Measurements from ENCODE around the gene IHH. TPM values are rescaled to one million over a fixed set of nuclear protein-coding genes. Genes with fewer than 3 reads are reported as not detected.

Gene IHH
- polyA plus RNA-seq, 3 donors: not detected

GRCh38 chr2:219059725-219060682 is 717 bp downstream of the IHH start:
- H3K9me3 Mint-ChIP-seq: peaks cover 0 to 31% (median 4%) of the 10 kb centered on the region in 7 donors
- no peak overlapping the region for H3K27ac ChIP-seq (ENCODE audit: low read depth in 1 of 2, low read length in 2 of 2)
- no peak overlapping the region for H3K4me3 ChIP-seq (replicated peaks in 1 of 3; ENCODE audit: low read depth in 2 of 3, low read length in 3 of 3)
- peaks cover 17% of the 10 kb centered on the region for H3K4me1 Mint-ChIP-seq
- 5% methylated on average over 76 of the region's 81 CpGs for WGBS (ENCODE audit: insufficient coverage)
- no peaks in the 10 kb centered on the region for H4K20me1 ChIP-seq (ENCODE audit: insufficient read depth, low read length)
- no peaks in the 10 kb centered on the region for H3K79me2 ChIP-seq (ENCODE audit: insufficient read depth, low read length)
- intact Hi-C loops (cut with micrococcal nuclease): loop anchor here (2.0 to 10.0 kb wide), 5 partner anchors 57 to 245 kb away; partner anchors contain the start of gene PTPRN (in 1 of the 2)
- TF ChIP-seq, protein P1, sequence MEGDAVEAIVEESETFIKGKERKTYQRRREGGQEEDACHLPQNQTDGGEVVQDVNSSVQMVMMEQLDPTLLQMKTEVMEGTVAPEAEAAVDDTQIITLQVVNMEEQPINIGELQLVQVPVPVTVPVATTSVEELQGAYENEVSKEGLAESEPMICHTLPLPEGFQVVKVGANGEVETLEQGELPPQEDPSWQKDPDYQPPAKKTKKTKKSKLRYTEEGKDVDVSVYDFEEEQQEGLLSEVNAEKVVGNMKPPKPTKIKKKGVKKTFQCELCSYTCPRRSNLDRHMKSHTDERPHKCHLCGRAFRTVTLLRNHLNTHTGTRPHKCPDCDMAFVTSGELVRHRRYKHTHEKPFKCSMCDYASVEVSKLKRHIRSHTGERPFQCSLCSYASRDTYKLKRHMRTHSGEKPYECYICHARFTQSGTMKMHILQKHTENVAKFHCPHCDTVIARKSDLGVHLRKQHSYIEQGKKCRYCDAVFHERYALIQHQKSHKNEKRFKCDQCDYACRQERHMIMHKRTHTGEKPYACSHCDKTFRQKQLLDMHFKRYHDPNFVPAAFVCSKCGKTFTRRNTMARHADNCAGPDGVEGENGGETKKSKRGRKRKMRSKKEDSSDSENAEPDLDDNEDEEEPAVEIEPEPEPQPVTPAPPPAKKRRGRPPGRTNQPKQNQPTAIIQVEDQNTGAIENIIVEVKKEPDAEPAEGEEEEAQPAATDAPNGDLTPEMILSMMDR (IDR thresholded peaks at IDR 0.05): no peak
- H3K27me3 Mint-ChIP-seq (ENCODE audit: low read depth in 3 of 3): peaks cover 78 to 94% (median 84%) of the 10 kb centered on the region in 3 donors
- no peak overlapping the region for H3K4me2 ChIP-seq (replicated peaks; ENCODE audit: extremely low read depth, low read length, poor library complexity, severe bottlenecking)
- H3K9ac ChIP-seq (ENCODE audit: insufficient read depth, low read length, poor library complexity, severe bottlenecking): no peak overlapping the region
- no peak overlapping the region for H2AFZ ChIP-seq (ENCODE audit: insufficient read depth, low read depth, low read length, poor library complexity, severe bottlenecking)
- H3K27ac Mint-ChIP-seq: no peak overlapping the region
- H3K9me3 ChIP-seq (replicated peaks in 1 of 2; ENCODE audit: control insufficient read depth in 1 of 2, insufficient read depth in 1 of 2, low read length in 2 of 2): peaks cover 0 to 28% of the 10 kb centered on the region in 2 donors
- DNase-seq: no peak
- H3K36me3 ChIP-seq (replicated peaks in 1 of 2; ENCODE audit: control insufficient read depth in 1 of 2, insufficient read depth in 2 of 2, low read length in 2 of 2): no peaks in the 10 kb centered on the region
- peaks cover 70 to 90% of the 10 kb centered on the region in 2 donors for H3K27me3 ChIP-seq (ENCODE audit: control insufficient read depth in 2 of 2, insufficient read depth in 2 of 2, low read length in 2 of 2)
- H3K36me3 Mint-ChIP-seq: peaks cover 0 to 7% of the 10 kb centered on the region in 2 donors
- peak overlapping the region; percentile 47 to 81 for H3K4me3 Mint-ChIP-seq
- peaks cover 9 to 15% of the 10 kb centered on the region in 2 donors for H3K4me1 ChIP-seq (ENCODE audit: control insufficient read depth in 1 of 2, insufficient read depth in 2 of 2, low read length in 2 of 2)

- Histone ChIP-seq H3K9ac (ENCODE audit: insufficient read depth, low read length, poor library complexity, severe bottlenecking) (no peak overlapping the region), H3K4me2 (replicated peaks; ENCODE audit: extremely low read depth, low read length, poor library complexity, severe bottlenecking) (no peak overlapping the region), H3K79me2 (ENCODE audit: insufficient read depth, low read length) (no peaks in the 10 kb centered on the region), H3K4me3 (replicated peaks in 1 of 3; ENCODE audit: low read depth in 2 of 3, low read length in 3 of 3) (no peak overlapping the region), H3K27me3 (ENCODE audit: control insufficient read depth in 2 of 2, insufficient read depth in 2 of 2, low read length in 2 of 2) (peaks cover 64 to 88% of the 10 kb centered on the region in 2 donors), H3K4me1 (ENCODE audit: control insufficient read depth in 1 of 2, insufficient read depth in 2 of 2, low read length in 2 of 2) (peaks cover 9 to 15% of the 10 kb centered on the region in 2 donors), H4K20me1 (ENCODE audit: insufficient read depth, low read length) (no peaks in the 10 kb centered on the region), H3K36me3 (replicated peaks in 1 of 2; ENCODE audit: control insufficient read depth in 1 of 2, insufficient read depth in 2 of 2, low read length in 2 of 2) (no peaks in the 10 kb centered on the region), H3K9me3 (replicated peaks in 1 of 2; ENCODE audit: control insufficient read depth in 1 of 2, insufficient read depth in 1 of 2, low read length in 2 of 2) (peaks cover 0 to 28% of the 10 kb centered on the region in 2 donors), H2AFZ (ENCODE audit: insufficient read depth, low read depth, low read length, poor library complexity, severe bottlenecking) (no peak overlapping the region), H3K27ac (ENCODE audit: low read depth in 1 of 2, low read length in 2 of 2) (no peak overlapping the region)
- Mint-ChIP-seq H3K9me3 (peaks cover 0 to 31% (median 4%) of the 10 kb centered on the region in 7 donors), H3K36me3 (peaks cover 0 to 6% of the 10 kb centered on the region in 2 donors), H3K27ac (no peak overlapping the region), H3K27me3 (ENCODE audit: low read depth in 3 of 3) (peaks cover 74 to 92% (median 88%) of the 10 kb centered on the region in 3 donors), H3K4me3 (peak overlapping the region in 1 of 2 donors; percentile 81), H3K4me1 (peaks cover 17% of the 10 kb centered on the region)
- TF ChIP-seq, protein P1 (IDR thresholded peaks at IDR 0.05): no peak
- no peak for DNase-seq
- intact Hi-C loops (cut with micrococcal nuclease): loop anchor here (2.0 to 10.0 kb wide), 5 partner anchors 58 to 245 kb away; partner anchors contain the start of gene PTPRN (in 1 of the 2)
- 3% methylated on average over 17 of the region's 17 CpGs for WGBS (ENCODE audit: insufficient coverage)
Observed at GRCh38 chr2:219059375-219059724, 1.4 kb downstream of the IHH start.

All from CD14-positive monocyte (primary cell).